Gastroesophageal sphincter (tissue), 3 donors: Measurements from ENCODE around the gene KCNN1.

ENCODE experiments used
- EP300 ChIP-seq: sonication (generic); formaldehyde crosslinking; IDR thresholded peaks from one replicate; pipeline ENCODE4 v1.6.1; 2017; ENCODE audit warnings: antibody characterized with exemption, mild to moderate bottlenecking
- POLR2A ChIP-seq, 2 donors: fragments of 450-650 bp; IDR thresholded peaks; one replicate each; pipeline ENCODE4 v1.6.1; 2017; ENCODE audit warnings: antibody characterized with exemption in 2 of 2, mild to moderate bottlenecking in 2 of 2, moderate library complexity in 1 of 2
- POLR2AphosphoS5 ChIP-seq: sonication (generic); formaldehyde crosslinking; IDR thresholded peaks from one replicate; pipeline ENCODE4 v1.6.1; 2017; ENCODE audit warnings: antibody characterized with exemption
- TF ChIP-seq, protein P1 (sequence below), 4 experiments: fragments of 200-600 bp in 2 of 4; fragments of 450-650 bp in 2 of 4; sonication (generic) in 1 of 4; IDR thresholded peaks; one replicate each; pipeline ENCODE4 v1.5.1; 2017 to 2019; ENCODE audit warnings: antibody characterized with exemption in 4 of 4, mild to moderate bottlenecking in 2 of 4, moderate library complexity in 2 of 4

GRCh38 chr19:17977021-17977420 is 10.1 kb downstream of the KCNN1 start:
- TF ChIP-seq, protein P1, sequence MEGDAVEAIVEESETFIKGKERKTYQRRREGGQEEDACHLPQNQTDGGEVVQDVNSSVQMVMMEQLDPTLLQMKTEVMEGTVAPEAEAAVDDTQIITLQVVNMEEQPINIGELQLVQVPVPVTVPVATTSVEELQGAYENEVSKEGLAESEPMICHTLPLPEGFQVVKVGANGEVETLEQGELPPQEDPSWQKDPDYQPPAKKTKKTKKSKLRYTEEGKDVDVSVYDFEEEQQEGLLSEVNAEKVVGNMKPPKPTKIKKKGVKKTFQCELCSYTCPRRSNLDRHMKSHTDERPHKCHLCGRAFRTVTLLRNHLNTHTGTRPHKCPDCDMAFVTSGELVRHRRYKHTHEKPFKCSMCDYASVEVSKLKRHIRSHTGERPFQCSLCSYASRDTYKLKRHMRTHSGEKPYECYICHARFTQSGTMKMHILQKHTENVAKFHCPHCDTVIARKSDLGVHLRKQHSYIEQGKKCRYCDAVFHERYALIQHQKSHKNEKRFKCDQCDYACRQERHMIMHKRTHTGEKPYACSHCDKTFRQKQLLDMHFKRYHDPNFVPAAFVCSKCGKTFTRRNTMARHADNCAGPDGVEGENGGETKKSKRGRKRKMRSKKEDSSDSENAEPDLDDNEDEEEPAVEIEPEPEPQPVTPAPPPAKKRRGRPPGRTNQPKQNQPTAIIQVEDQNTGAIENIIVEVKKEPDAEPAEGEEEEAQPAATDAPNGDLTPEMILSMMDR (IDR thresholded peaks at IDR 0.05) = no peak
- TF ChIP-seq POLR2AphosphoS5 (no peak), EP300 (no peak), POLR2A (IDR thresholded peaks at IDR 0.05) (no peak)
